AG04449 (cell line): ENCODE results near the gene EIF2B4.

Experiments used
- CTCF ChIA-PET: fragments of 350-600 bp; formaldehyde crosslinking; extraction: SDS; loops from one replicate; lab custom pipeline; 2021; ENCODE audit warnings: antibody characterized with exemption; lab: Yijun Ruan, JAX
- POLR2A ChIA-PET: fragments of 400-600, 350-600 bp; formaldehyde crosslinking; extraction: SDS; loops from one replicate; lab custom pipeline; 2020; ENCODE audit warnings: antibody characterized with exemption, inconsistent platforms; lab: Yijun Ruan, JAX
- DNase-seq: peaks from one replicate; pipeline ENCODE4 v3.0.0-alpha.2; 2010; ENCODE audit warnings: low read depth, low spot score
- H3K4me3 ChIP-seq: 2 replicates; pipeline ENCODE4 v1.5.1; 2011; ENCODE audit warnings: low read depth, mild to moderate bottlenecking, control low read depth, low read length
- CTCF ChIP-seq: IDR thresholded peaks from one replicate; pipeline ENCODE4 v1.5.1; 2011; ENCODE audit warnings: mild to moderate bottlenecking, moderate library complexity, low read length, control low read depth, inconsistent platforms; ENCODE audit not compliant: insufficient read depth; ENCODE audit errors: missing control alignments

EIF2B4 gene

GRCh38 chr2:27370026-27370815 is at the start of gene EIF2B4, which contains the start of gene SNX17:
EIF2B4 (minus strand) TSS chr2:27370338; CDS start chr2:27370314, 24 bp downstream.
SNX17 (plus strand) TSS chr2:27370616; CDS start chr2:27370744, 128 bp downstream.
- DNase-seq, result peak; percentile 96
- TF ChIP-seq CTCF, result peak; percentile 91
- POLR2A ChIA-PET, result interaction anchor here (1.2 to 3.2 kb wide), 6 partner anchors 9 to 293 kb away, joined by 3 to 32 read pairs (median 6); partner anchors contain the start of genes GTF3C2, SLC4A1AP, SUPT7L and ZNF513
- CTCF ChIA-PET, result interaction anchor here (0.8 to 2.8 kb wide), 20 partner anchors 9 to 313 kb away, joined by 3 to 16 read pairs (median 5); partner anchors contain the start of genes GTF3C2, MPV17, NRBP1 and ZNF513
- H3K4me3 ChIP-seq, result peak within 1 kb of the TSS; percentile 97

GRCh38 chr2:27416151-27416550 is 46.0 kb upstream of the EIF2B4 start:
- ChIA-PET POLR2A (no interaction called here), CTCF (no interaction called here)
- no peak for DNase-seq
- no peak for TF ChIP-seq CTCF
- H3K4me3 ChIP-seq, result no peak overlapping the region

GRCh38 chr2:27412419-27413152 is 42.4 kb upstream of the EIF2B4 start:
- H3K4me3 ChIP-seq, result no peak overlapping the region
- no peak for TF ChIP-seq CTCF
- no peak for DNase-seq
- POLR2A ChIA-PET, result no interaction called here
- CTCF ChIA-PET, result no interaction called here

GRCh38 chr2:27409321-27410073 is 39.4 kb upstream of the EIF2B4 start, which contains the start of gene PPM1G:
PPM1G (minus strand) TSS chr2:27409591; CDS start chr2:27409422, 169 bp downstream.
- peak; percentile 34 for DNase-seq
- POLR2A ChIA-PET, result interaction anchor here (0.8 to 2.5 kb wide), 6 partner anchors 19 to 52 kb away, joined by 3 to 18 read pairs (median 4); partner anchors contain the start of genes GTF3C2, NRBP1 and ZNF513
- peak within 1 kb of the TSS; percentile 88 for H3K4me3 ChIP-seq

More at GRCh38 chr2:27409321-27410073, 39.4 kb upstream of the EIF2B4 start, which contains the start of gene PPM1G:
- CTCF ChIA-PET, result interaction anchor here (0.6 to 6.1 kb wide), 8 partner anchors 11 to 274 kb away, joined by 3 to 57 read pairs (median 4); partner anchors contain the start of genes SLC4A1AP and SUPT7L
- TF ChIP-seq CTCF, result no peak
